ENCODE results near the gene CMTM3.
"Not testable (repeated sequence)": the region's sequence is repeated elsewhere in the genome, so short reads cannot be mapped to it uniquely, and the experiment has no call there.

The CMTM3 gene

DNA sequence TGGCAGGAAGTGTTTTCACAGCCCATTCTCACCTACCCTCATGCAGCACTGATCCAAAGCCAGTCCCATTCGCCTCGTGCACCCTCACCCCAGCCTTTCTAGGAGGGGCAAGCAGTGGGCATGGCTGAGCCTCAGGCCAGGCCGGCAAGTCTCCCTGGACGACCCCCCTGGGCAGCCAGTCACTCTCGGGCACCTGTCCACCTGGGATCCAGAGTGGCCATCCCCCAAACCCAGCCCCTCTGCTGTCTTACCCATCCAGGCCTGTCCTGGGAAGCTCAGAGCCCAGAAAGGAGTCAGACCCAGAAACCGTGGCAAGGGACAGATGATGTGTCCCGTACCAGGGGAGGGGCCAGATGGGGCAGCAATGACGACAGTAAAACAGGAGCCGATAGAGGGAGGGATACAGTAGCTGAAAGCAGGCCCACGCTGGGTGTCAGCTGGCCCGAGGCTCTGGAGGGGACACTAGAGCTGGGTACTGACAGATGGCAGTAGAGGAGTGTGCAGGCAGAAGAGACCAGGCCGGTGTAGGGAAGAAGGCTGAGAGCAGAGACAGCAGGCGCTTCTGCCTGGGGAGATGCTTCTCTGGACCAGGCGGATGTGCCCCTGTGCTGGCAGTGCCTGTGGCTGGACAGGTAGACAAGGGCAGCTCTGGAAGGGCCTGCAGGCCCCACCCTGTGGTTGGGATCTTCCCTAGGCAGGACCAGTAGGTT lies 5.8 kb downstream of the CMTM3 start:
- DNase-seq = no peak

DNA sequence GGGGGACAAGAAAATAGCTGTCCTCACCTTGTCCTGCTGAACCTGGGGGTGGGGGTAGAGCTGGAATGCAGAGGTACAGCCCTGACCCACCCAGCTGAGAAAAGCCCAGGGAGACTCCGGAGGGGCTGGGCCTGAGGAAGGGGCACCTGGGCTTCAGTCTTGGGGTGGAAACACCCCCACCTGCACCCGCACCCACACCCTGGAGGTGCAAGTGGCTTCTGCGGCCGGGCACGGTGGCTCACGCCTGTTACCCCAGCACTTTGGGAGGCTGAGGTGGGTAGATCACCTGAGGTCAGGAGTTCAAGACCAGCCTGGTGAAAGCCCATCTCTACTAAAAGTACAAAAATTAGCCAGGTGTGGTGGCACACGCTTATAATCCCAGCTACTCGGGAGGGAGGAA lies 7.4 kb downstream of the CMTM3 start:
- DNase-seq = not testable (repeated sequence)

DNA sequence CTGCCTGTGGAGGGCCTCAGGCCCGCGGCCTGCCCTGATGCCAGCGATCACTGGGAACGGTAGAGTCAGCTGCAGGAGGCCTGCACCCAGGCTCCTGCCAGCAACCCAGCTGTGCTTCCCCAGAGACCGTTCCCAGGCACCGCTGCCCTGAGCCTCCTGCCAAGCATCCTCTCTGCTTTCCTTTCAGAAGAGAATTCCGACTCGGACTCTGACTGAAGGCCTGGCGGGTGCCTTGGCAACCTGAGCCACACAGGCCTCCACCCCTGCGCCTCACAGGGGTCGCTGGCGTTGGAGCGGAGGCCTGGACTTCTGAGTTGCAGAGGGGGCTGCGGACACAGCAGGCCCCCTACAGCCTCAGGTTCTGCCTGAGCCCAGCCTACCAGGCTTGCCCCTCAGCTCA lies 7.9 kb downstream of the CMTM3 start:
- no peak for DNase-seq

DNA sequence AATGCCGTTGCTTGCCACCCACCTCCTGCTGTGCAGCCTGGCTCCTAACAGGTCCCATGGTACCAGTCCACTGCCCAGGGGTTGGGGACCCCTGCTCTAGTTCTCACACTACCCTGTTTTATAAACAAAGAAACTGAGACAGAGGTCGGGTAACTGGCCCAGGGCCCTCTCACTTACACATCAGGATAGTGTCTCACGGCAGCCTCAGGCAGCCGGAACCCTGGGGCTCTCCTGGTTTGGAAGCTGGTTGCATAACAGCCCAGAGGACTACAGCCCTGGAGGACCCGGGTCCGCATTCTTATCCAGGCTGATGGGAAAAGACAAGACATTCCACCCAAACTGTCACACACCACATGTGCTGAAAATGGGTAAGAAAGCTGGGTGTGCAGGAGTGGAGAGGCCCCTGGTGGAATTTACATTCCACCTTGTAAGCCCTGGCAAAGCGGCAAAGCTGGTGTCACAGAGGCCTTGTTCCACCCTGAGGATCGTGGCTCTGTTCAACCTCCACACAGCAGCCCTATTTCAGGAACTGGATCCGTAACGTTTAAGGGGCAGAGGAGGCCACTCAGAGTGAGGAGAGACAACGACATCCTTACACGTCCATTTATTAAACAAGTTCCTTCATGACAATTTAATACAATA lies 9.8 kb downstream of the CMTM3 start:
- no peak for DNase-seq

DNA sequence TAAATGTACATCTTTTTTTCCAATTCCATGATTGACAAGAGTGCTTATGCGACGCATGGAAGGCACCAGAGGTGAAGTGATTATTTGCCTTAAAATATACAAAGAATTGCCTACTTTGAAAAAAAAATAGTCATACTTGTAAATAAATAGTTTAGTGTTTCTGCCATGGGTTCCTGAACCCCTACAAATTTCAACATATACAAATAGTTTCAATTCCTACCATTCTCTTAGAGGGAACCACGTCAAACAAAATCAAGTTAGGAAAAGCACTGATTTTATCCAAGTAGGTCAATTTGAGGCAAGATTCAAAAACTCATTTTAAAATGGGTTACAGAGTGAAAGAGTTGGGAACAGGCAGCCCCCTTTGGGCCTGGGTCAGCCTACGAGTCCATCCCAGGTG lies 11.7 kb downstream of the CMTM3 start:
- no peak for DNase-seq

DNA sequence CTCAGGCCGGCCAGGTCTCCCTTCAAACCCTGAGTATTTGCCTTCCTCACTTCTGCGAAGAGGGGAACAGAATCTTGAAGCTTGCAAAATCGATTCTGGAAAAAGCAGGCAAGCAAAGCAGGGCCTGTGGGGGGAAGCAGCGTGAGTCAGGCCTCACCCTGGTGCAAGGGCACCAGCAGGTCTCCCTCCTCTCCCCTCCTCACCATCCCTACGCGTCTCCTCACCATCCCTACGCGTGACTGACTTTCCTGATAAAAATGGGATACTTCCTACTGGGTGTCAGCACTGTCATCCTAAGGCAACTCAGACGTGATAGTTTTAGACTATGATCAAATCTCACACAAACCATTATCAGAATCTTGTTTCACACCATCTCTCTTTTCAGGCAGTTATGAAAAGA lies 12.1 kb downstream of the CMTM3 start:
- no peak for DNase-seq

DNA sequence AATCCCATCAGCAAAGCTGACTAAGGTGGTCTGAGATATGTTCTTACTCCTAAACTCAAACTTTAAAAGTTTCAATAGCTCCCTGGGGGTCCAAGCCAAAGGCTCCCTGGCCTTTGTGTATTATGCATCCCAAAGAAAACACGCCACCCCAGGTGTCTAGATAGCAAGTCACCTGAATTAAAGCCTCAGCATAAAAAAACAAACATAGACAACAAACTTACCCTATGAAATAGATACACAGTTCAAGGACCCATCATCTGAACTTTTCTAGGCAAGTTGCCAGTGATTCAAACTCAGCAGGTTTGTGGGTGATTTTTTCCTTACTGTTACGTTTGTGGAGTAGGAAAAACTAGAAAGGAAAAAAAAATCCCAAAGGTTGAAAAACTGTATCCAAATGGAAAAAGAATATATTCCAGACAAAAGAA lies 12.5 kb downstream of the CMTM3 start:
- no peak for DNase-seq

DNA sequence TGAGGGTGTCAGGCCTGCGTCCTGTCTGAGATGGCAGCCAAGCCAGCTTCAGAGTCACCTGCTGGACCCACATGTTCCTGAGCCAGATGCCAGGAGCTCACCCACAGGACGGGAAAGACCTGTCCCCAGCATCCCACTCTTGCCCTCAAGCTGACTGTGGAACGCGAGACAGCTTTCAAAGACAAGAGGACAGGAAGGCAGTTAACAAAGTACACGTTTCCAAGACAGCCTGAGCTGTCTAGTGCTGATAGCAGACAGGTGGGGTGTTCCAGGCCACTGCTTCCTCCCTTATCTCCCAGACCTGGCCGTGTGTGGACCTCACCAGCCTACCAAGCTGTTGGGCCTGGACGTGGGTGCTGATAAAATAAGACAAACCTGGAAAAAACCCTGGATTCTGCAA lies 13.2 kb downstream of the CMTM3 start:
- DNase-seq = peak; percentile 38

DNA sequence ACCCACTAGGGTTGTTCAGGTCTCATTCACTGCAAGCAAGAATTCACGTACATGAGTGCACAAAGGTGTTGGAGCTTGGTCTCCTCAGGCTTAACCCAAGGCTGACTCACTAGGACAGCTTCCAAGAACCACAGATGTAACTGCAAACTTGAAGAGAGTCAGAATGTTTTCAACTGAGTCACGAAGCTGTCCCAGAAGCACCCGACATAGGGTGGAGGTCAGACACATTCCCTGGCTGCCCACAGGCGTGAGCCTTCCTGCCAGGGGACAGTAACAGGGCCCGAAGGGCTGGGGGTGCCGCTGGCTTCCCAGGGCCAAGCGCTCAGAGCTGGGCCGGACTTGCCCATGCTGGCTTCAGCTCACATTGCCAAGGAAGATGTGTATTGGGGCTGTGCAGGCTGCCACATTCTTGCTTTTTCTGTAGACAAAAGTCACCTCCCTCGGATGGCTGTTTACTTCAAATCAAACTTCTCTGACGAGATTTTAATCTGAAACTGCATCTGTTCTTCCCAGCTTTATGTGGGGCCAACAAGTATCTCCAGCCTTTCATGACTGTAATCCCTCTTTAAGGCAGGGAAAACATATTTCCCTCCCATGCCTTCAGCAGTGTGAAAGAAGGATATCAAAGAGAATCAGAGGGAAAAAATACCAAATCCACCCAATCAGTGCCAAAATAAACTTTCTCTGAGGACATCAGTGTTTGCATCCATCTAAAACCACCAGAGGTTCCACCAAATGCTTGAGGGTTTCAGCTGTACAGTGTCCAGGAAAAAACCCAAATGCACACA lies 14.3 kb downstream of the CMTM3 start:
- no peak for DNase-seq

DNA sequence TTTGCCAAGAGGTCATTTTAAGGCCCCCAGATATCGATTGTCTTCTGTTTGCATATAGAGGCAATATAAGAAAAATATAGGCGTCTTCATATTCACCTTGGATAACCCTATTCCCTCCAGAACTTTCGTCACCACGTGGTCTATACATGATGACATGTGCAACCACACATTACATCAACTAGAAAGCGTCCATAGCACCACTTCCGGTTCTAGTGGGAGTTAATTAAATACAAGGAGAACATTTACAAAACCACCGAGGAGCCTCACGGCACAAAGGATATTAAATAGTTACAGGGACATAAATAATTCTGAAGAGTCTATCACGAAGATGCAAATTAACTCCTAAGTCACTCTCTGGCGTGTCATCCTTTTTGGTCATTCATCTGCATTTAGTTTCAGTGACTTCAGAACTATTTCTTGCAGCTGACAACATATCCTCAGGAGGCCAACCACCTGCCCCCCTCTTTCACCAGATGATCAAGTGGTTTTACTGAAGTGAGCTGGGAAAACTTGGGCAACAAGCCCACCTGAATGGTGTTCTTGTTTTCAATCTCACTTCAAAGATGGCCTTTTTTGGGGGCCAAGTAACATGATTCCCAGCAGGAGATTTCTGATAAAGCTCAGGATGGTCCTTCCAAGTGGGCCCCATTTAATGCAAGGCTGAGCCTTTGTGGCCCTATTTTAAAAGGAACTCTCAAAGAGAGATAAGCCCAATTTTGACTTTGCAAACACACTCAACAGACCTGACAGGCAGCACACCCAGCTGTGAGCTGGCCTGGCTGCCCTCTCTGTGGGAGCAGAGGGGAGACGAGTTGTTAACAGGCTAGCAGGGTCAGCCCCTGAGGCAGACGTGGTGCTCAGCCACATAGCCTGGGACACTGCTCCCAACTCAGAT lies 15.3 kb downstream of the CMTM3 start:
- DNase-seq = peak; percentile 47

DNA sequence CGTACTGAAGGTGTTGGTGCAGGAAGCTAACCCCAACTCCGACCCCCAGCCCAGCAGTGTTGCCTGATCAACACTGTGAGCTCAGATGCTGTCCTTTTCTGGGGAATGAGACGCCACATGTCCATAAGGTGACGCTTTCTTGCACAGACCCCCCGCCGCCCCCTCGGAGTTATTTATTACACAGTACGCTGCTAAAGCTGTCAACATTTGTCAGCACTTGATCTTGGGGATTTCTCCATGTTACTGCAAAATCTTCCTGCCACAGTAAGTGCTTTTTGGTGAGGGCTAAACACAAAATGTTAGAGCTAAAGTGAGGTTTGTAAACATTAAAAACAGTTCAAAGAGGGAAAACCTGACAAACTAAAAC lies 15.9 kb downstream of the CMTM3 start:
- DNase-seq = no peak

DNA sequence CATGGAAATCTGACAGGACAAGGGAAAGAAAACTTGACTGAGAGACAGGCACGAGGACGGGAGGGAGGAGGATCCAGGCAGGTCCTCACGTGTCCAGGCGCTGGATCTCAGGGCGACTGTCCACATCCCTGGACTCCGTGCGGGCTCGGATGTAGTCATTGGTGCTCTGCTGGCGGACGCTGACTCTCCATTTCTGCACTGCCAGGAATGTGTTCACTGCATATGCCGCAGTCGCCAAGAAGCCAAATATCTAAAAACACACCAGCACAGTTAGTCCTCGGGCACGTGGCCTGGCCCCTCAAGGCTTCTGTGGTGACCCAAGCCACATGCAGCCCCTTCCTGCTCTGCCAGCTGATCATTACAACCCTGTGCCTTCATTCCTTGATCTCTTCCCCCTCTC lies 17.5 kb downstream of the CMTM3 start:
- no peak for DNase-seq

DNA sequence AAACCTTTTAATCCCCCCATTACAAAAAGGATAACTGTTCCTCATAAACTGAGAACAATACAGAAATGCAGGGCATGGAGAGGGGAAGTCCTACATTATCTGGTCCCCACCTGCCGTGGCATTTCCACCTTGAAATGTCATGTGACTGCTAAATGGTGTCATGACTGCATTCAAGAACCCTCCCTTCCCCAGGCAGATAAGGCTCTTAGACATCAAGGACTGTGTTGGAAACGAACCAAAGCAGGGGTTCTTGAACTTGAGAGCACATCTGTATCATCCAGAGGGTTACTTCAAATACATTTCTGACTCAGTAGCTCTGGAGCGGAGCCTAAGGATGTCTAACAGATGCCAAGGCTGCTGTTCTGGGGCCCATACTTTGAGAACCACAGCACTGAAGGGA lies 18.4 kb downstream of the CMTM3 start:
- no peak for DNase-seq

DNA sequence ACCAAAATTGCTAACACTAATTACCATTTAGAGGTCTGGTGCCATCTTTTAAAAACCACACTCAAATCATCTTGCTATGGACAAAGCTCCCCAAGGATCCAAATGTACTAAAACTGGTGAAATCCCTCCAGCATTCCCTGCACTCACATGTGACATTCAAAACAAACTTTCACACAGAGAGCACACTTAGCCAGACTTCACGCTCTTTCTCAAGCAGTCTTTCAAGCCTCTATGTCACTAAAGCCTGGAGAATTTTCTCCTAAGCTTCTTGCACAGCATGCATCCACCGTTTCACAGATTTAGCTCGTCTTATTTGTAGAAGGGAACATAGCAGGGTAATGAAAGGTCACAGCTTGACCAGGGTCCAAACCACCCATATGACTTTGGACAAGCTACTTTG lies 19.3 kb downstream of the CMTM3 start:
- DNase-seq = no peak

DNA sequence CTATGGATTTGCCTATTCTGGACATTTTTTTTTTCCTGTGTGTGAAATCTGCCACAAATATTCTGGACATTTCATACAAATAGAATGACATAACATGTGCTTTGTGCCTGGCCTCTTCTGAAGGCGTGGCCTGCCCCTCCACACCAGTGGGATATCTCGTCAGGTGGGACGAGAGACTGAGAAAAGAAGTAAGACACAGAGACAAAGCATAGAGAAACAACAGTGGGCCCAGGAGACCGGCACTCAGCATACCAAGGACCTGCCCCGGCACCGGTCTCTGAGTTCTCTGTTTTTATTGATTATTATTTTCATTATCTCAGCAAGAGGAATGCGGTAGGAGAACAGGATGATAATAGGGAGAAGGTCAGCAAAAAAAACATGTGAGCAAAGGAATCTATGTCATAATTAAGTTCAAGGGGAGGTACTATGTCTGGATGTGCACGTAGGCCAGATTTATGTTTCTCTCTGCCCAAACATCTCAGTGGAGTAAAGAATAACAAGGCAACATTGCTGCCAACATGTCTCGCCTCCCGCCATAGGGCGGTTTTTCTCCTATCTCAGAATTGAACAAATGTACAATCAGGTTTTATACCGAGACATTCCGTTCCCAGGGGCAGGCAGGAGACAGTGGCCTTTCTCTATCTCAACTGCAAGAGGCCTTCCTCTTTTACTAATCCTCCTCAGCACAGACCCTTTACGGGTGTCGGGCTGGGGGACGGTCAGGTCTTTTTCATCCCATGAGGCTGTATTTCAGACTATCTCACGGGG lies 23.3 kb downstream of the CMTM3 start:
- DNase-seq = not testable (repeated sequence)

DNA sequence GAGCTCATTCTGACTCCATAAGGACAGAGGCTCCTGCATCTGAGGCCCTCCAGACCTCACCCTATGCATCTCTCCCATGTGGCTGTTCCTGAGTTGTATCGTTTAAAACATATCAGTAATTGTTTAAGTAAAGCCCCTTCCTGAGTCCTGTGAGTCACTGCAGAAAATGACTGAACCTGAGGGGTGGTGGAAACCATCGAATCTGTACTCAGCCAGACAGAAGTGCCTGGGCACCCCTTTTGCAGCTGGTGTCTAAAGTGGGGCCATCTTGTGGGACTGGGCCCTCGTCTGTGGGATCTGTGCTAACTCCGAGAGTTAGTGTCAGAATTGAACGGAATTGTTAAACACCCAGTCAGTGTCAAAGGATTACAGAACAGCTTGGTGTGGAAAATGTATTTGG lies 25.4 kb downstream of the CMTM3 start:
- no peak for DNase-seq

DNA sequence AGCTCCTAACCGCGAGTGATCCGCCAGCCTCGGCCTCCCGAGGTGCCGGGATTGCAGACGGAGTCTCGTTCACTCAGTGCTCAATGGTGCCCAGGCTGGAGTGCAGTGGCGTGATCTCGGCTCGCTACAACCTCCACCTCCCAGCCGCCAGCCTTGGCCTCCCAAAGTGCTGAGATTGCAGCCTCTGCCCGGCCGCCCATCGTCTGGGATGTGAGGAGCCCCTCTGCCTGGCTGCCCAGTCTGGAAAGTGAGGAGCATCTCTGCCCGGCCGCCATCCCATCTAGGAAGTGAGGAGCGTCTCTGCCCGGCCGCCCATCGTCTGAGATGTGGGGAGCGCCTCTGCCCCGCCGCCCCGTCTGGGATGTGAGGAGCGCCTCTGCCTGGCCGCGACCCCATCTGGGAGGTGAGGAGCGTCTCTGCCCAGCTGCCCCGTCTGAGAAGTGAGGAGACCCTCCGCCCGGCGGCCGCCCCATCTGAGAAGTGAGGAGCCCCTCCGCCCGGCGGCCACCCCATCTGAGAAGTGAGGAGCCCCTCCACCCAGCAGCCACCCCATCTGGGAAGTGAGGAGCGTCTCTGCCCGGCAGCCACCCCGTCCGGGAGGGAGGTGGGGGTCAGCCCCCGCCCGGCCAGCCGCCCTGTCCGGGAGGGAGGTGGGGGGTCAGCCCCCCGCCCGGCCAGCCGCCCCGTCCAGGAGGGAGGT lies 26.2 kb downstream of the CMTM3 start:
- not testable (repeated sequence) for DNase-seq

DNA sequence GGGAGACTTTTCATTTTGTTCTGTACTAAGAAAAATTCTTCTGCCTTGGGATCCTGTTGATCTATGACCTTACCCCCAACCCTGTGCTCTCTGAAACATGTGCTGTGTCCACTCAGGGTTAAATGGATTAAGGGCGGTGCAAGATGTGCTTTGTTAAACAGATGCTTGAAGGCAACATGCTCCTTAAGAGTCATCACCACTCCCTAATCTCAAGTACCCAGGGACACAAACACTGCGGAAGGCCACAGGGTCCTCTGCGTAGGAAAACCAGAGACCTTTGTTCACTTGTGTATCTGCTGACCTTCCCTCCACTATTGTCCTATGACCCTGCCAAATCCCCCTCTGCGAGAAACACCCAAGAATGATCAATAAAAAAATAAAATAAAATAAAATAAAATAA lies 27.1 kb downstream of the CMTM3 start:
- DNase-seq = not testable (repeated sequence)

DNA sequence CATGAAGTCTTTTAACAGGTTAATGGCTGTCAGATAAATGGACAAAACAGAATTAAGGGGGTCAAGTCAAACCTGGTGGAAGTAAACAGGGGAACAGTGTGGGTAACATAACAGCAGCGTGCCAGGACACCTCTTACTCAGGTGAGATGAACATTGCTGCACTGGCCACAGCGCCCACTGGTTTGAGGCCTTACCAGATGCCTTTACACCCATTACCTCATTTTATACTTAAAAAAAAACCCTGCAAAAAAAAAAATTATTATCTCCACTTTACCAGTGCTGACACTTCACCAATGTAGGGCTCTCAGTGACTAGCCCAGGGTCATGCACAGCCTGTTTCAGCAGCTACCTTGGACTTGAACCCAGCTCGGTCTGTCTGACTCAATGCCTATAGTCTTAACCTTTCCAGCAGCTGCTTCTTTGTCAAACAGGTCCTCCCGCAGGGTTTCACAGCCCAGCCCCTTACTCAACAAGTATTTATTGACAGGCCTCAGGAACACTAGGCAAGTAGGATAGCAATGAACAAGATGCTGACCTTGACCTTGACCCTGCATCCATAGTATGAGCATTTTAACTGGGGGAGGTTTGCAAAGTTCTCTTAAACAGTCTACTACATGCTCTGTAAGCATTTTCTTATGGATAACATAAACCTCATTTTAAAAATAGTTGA lies 30.2 kb downstream of the CMTM3 start:
- DNase-seq = no peak

DNA sequence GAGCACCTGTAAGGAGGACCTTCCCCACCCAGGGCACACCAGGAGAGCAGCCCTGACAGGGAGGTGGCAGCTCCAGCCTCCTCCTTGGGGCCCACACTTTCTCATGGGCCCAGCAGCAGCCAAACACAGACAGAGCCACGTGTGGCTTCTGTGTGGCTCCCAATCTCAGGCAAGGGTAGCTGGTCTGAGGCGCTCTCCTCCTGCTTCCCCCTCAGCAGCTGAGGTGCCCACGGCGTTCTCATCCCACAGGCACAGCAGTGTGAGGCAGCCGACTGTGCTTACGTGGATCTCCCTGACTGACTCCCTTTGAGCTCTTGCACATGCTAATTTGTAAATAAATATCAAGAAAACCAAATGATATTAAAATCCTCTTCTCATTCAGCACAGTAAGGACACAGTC lies 30.9 kb downstream of the CMTM3 start:
- DNase-seq = no peak

DNA sequence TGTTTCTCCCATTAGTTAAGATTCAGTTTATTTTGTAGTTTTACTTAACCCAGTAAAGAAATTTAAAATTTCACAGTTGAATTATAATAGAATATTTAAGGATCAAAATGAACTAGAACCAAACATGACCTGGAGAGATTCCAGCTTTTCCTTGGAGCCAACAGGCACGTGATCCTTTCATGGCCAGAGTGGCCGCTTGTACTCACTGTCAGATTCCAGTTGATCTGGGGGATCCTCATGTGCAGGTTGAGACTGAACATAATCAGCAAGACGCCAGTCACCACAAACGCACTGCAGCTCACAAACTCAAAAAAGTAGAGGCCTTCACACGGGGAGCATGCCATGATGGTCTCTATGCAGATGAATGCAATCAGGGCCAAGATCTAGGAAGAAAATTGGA lies 31.7 kb downstream of the CMTM3 start:
- DNase-seq = no peak

All from OCI-M1 (cell line).